HuH-7.5 (cell line): ENCODE results near the gene FASTKD3.

Experiments
- DNase-seq: peaks from one replicate; pipeline ENCODE4 v3.0.0; 2011; ENCODE audit warnings: low spot score

FASTKD3 gene

GRCh38 chr5:7849681-7850394 is 19.0 kb downstream of the FASTKD3 start:
- DNase-seq = peak; percentile 19

GRCh38 chr5:7848296-7848695 is 20.5 kb downstream of the FASTKD3 start:
- DNase-seq = no peak

GRCh38 chr5:7846327-7846726 is 22.5 kb downstream of the FASTKD3 start:
- DNase-seq = no peak

- DNase-seq = no peak
Measured at GRCh38 chr5:7845557-7845956, 23.3 kb downstream of the FASTKD3 start.

GRCh38 chr5:7844901-7845300 is 23.9 kb downstream of the FASTKD3 start:
- no peak for DNase-seq

- DNase-seq = no peak
Measured at GRCh38 chr5:7842531-7842930, 26.3 kb downstream of the FASTKD3 start.

- DNase-seq = no peak
Measured at GRCh38 chr5:7837403-7837802, 31.4 kb downstream of the FASTKD3 start.

- no peak for DNase-seq
Measured at GRCh38 chr5:7834982-7835381, 33.8 kb downstream of the FASTKD3 start.

- no peak for DNase-seq
Measured at GRCh38 chr5:7828269-7828668, 40.6 kb downstream of the FASTKD3 start.

GRCh38 chr5:7827610-7828009 is 41.2 kb downstream of the FASTKD3 start:
- DNase-seq = no peak

GRCh38 chr5:7825630-7826029 is 43.2 kb downstream of the FASTKD3 start:
- no peak for DNase-seq

- no peak for DNase-seq
Measured at GRCh38 chr5:7824995-7825394, 43.8 kb downstream of the FASTKD3 start.

GRCh38 chr5:7823594-7823993 is 45.2 kb downstream of the FASTKD3 start:
- DNase-seq = no peak

- DNase-seq = no peak
Measured at GRCh38 chr5:7822449-7822848, 46.4 kb downstream of the FASTKD3 start.

GRCh38 chr5:7816535-7816901 is 52.3 kb downstream of the FASTKD3 start:
- DNase-seq = no peak

GRCh38 chr5:7815892-7816534 is 52.8 kb downstream of the FASTKD3 start:
- peak; percentile 73 for DNase-seq

GRCh38 chr5:7814816-7815215 is 54.0 kb downstream of the FASTKD3 start:
- DNase-seq = no peak

GRCh38 chr5:7813576-7813975 is 55.3 kb downstream of the FASTKD3 start:
- no peak for DNase-seq

- DNase-seq = no peak
Measured at GRCh38 chr5:7813007-7813406, 55.8 kb downstream of the FASTKD3 start.

GRCh38 chr5:7811715-7812114 is 57.1 kb downstream of the FASTKD3 start:
- no peak for DNase-seq
